ENCODE results near the gene NSDHL.

Gene NSDHL

GRCh38 chrX:152884171-152884570 is 53.3 kb downstream of the NSDHL start:
- H3K27me3 ChIP-seq (ENCODE audit: control insufficient read depth in 5 of 5, insufficient read depth in 4 of 5, low read length in 5 of 5) = peaks cover 2 to 18% (median 5%) of the 10 kb centered on the region in 5 donors
- H3K9ac ChIP-seq (ENCODE audit: low read length in 5 of 5) = no peak overlapping the region
- H3K9me3 ChIP-seq (ENCODE audit: control insufficient read depth in 5 of 5, low read length in 5 of 5) = peaks cover 0 to 3% (median 0%) of the 10 kb centered on the region in 5 donors
- no peak overlapping the region for H3K4me3 ChIP-seq (ENCODE audit: low read depth in 1 of 5, low read length in 5 of 5)
- no peaks in the 10 kb centered on the region for H3K36me3 ChIP-seq (ENCODE audit: control insufficient read depth in 5 of 5, insufficient read depth in 5 of 5, low read length in 5 of 5)
- no peaks in the 10 kb centered on the region for H3K4me1 ChIP-seq (ENCODE audit: control insufficient read depth in 5 of 5, insufficient read depth in 5 of 5, low read length in 5 of 5)
- H3K27ac ChIP-seq (ENCODE audit: low read depth, low read length) = no peak overlapping the region

- Histone ChIP-seq H3K27me3 (ENCODE audit: control insufficient read depth in 5 of 5, insufficient read depth in 4 of 5, low read length in 5 of 5) (peaks cover 9 to 32% (median 21%) of the 10 kb centered on the region in 5 donors), H3K9ac (ENCODE audit: low read length in 5 of 5) (no peak overlapping the region), H3K36me3 (ENCODE audit: control insufficient read depth in 5 of 5, insufficient read depth in 5 of 5, low read length in 5 of 5) (no peaks in the 10 kb centered on the region), H3K9me3 (ENCODE audit: control insufficient read depth in 5 of 5, low read length in 5 of 5) (peaks cover 0 to 3% (median 0%) of the 10 kb centered on the region in 5 donors), H3K27ac (ENCODE audit: low read depth, low read length) (no peak overlapping the region), H3K4me3 (ENCODE audit: low read depth in 1 of 5, low read length in 5 of 5) (no peak overlapping the region), H3K4me1 (ENCODE audit: control insufficient read depth in 5 of 5, insufficient read depth in 5 of 5, low read length in 5 of 5) (no peaks in the 10 kb centered on the region)
These were observed 55.9 kb downstream of the NSDHL start for GRCh38 chrX:152886716-152887115.

GRCh38 chrX:152892499-152892898 is 61.6 kb downstream of the NSDHL start:
- H3K9me3 ChIP-seq (ENCODE audit: control insufficient read depth in 5 of 5, low read length in 5 of 5) = peaks cover 0 to 3% (median 0%) of the 10 kb centered on the region in 5 donors
- no peak overlapping the region for H3K9ac ChIP-seq (ENCODE audit: low read length in 5 of 5)
- no peak overlapping the region for H3K27ac ChIP-seq (ENCODE audit: low read depth, low read length)
- H3K27me3 ChIP-seq (ENCODE audit: control insufficient read depth in 5 of 5, insufficient read depth in 4 of 5, low read length in 5 of 5) = peaks cover 27 to 63% (median 35%) of the 10 kb centered on the region in 5 donors
- no peak overlapping the region for H3K4me3 ChIP-seq (ENCODE audit: low read depth in 1 of 5, low read length in 5 of 5)
- H3K36me3 ChIP-seq (ENCODE audit: control insufficient read depth in 5 of 5, insufficient read depth in 5 of 5, low read length in 5 of 5) = no peaks in the 10 kb centered on the region
- H3K4me1 ChIP-seq (ENCODE audit: control insufficient read depth in 5 of 5, insufficient read depth in 5 of 5, low read length in 5 of 5) = no peaks in the 10 kb centered on the region

- peaks cover 0 to 2% (median 0%) of the 10 kb centered on the region in 5 donors for H3K9me3 ChIP-seq (ENCODE audit: control insufficient read depth in 5 of 5, low read length in 5 of 5)
- H3K36me3 ChIP-seq (ENCODE audit: control insufficient read depth in 5 of 5, insufficient read depth in 5 of 5, low read length in 5 of 5) = no peaks in the 10 kb centered on the region
- H3K4me1 ChIP-seq (ENCODE audit: control insufficient read depth in 5 of 5, insufficient read depth in 5 of 5, low read length in 5 of 5) = peaks cover 0 to 3% (median 2%) of the 10 kb centered on the region in 5 donors
- H3K9ac ChIP-seq (ENCODE audit: low read length in 5 of 5) = no peak overlapping the region
- no peak overlapping the region for H3K4me3 ChIP-seq (ENCODE audit: low read depth in 1 of 5, low read length in 5 of 5)
- no peak overlapping the region for H3K27ac ChIP-seq (ENCODE audit: low read depth, low read length)
- H3K27me3 ChIP-seq (ENCODE audit: control insufficient read depth in 5 of 5, insufficient read depth in 4 of 5, low read length in 5 of 5) = peaks cover 28 to 64% (median 36%) of the 10 kb centered on the region in 5 donors
These were observed 62.4 kb downstream of the NSDHL start for GRCh38 chrX:152892999-152893891.

- Histone ChIP-seq H3K36me3 (ENCODE audit: control insufficient read depth in 5 of 5, insufficient read depth in 5 of 5, low read length in 5 of 5) (no peaks in the 10 kb centered on the region), H3K4me1 (ENCODE audit: control insufficient read depth in 5 of 5, insufficient read depth in 5 of 5, low read length in 5 of 5) (peaks cover 0 to 4% (median 3%) of the 10 kb centered on the region in 5 donors), H3K4me3 (ENCODE audit: low read depth in 1 of 5, low read length in 5 of 5) (no peak overlapping the region), H3K27me3 (ENCODE audit: control insufficient read depth in 5 of 5, insufficient read depth in 4 of 5, low read length in 5 of 5) (peaks cover 35 to 69% (median 44%) of the 10 kb centered on the region in 5 donors), H3K9ac (ENCODE audit: low read length in 5 of 5) (no peak overlapping the region), H3K9me3 (ENCODE audit: control insufficient read depth in 5 of 5, low read length in 5 of 5) (peaks cover 0 to 2% (median 0%) of the 10 kb centered on the region in 5 donors), H3K27ac (ENCODE audit: low read depth, low read length) (no peak overlapping the region)
These were observed 63.2 kb downstream of the NSDHL start for GRCh38 chrX:152893980-152894610.

GRCh38 chrX:152895121-152895520 is 64.3 kb downstream of the NSDHL start:
- Histone ChIP-seq H3K27ac (ENCODE audit: low read depth, low read length) (no peak overlapping the region), H3K9me3 (ENCODE audit: control insufficient read depth in 5 of 5, low read length in 5 of 5) (no peaks in the 10 kb centered on the region), H3K9ac (ENCODE audit: low read length in 5 of 5) (no peak overlapping the region), H3K27me3 (ENCODE audit: control insufficient read depth in 5 of 5, insufficient read depth in 4 of 5, low read length in 5 of 5) (peaks cover 34 to 63% (median 52%) of the 10 kb centered on the region in 5 donors), H3K36me3 (ENCODE audit: control insufficient read depth in 5 of 5, insufficient read depth in 5 of 5, low read length in 5 of 5) (no peaks in the 10 kb centered on the region), H3K4me1 (ENCODE audit: control insufficient read depth in 5 of 5, insufficient read depth in 5 of 5, low read length in 5 of 5) (peaks cover 0 to 4% (median 3%) of the 10 kb centered on the region in 5 donors), H3K4me3 (ENCODE audit: low read depth in 1 of 5, low read length in 5 of 5) (no peak overlapping the region)

GRCh38 chrX:152895724-152896420 is 65.0 kb downstream of the NSDHL start:
- peaks cover 0 to 4% (median 3%) of the 10 kb centered on the region in 5 donors for H3K4me1 ChIP-seq (ENCODE audit: control insufficient read depth in 5 of 5, insufficient read depth in 5 of 5, low read length in 5 of 5)
- H3K9ac ChIP-seq (ENCODE audit: low read length in 5 of 5) = no peak overlapping the region
- no peaks in the 10 kb centered on the region for H3K36me3 ChIP-seq (ENCODE audit: control insufficient read depth in 5 of 5, insufficient read depth in 5 of 5, low read length in 5 of 5)
- H3K9me3 ChIP-seq (ENCODE audit: control insufficient read depth in 5 of 5, low read length in 5 of 5) = no peaks in the 10 kb centered on the region
- no peak overlapping the region for H3K4me3 ChIP-seq (ENCODE audit: low read depth in 1 of 5, low read length in 5 of 5)
- H3K27ac ChIP-seq (ENCODE audit: low read depth, low read length) = no peak overlapping the region
- peaks cover 42 to 65% (median 52%) of the 10 kb centered on the region in 5 donors for H3K27me3 ChIP-seq (ENCODE audit: control insufficient read depth in 5 of 5, insufficient read depth in 4 of 5, low read length in 5 of 5)

GRCh38 chrX:152896450-152896849 is 65.6 kb downstream of the NSDHL start:
- Histone ChIP-seq H3K4me3 (ENCODE audit: low read depth in 1 of 5, low read length in 5 of 5) (no peak overlapping the region), H3K36me3 (ENCODE audit: control insufficient read depth in 5 of 5, insufficient read depth in 5 of 5, low read length in 5 of 5) (no peaks in the 10 kb centered on the region), H3K27me3 (ENCODE audit: control insufficient read depth in 5 of 5, insufficient read depth in 4 of 5, low read length in 5 of 5) (peaks cover 42 to 69% (median 52%) of the 10 kb centered on the region in 5 donors), H3K27ac (ENCODE audit: low read depth, low read length) (no peak overlapping the region), H3K4me1 (ENCODE audit: control insufficient read depth in 5 of 5, insufficient read depth in 5 of 5, low read length in 5 of 5) (peaks cover 0 to 4% (median 3%) of the 10 kb centered on the region in 5 donors), H3K9me3 (ENCODE audit: control insufficient read depth in 5 of 5, low read length in 5 of 5) (no peaks in the 10 kb centered on the region), H3K9ac (ENCODE audit: low read length in 5 of 5) (no peak overlapping the region)

- H3K27me3 ChIP-seq (ENCODE audit: control insufficient read depth in 5 of 5, insufficient read depth in 4 of 5, low read length in 5 of 5) = peaks cover 43 to 68% (median 47%) of the 10 kb centered on the region in 5 donors
- peak within 1 kb of the TSS in 2 of 5 donors; percentile 15 to 25 for H3K4me3 ChIP-seq (ENCODE audit: low read depth in 1 of 5, low read length in 5 of 5)
- H3K9ac ChIP-seq (ENCODE audit: low read length in 5 of 5) = no peak within 1 kb of the TSS
- H3K4me1 ChIP-seq (ENCODE audit: control insufficient read depth in 5 of 5, insufficient read depth in 5 of 5, low read length in 5 of 5) = peaks cover 0 to 4% (median 3%) of the 10 kb centered on the region in 5 donors
- no peaks in the 10 kb centered on the region for H3K9me3 ChIP-seq (ENCODE audit: control insufficient read depth in 5 of 5, low read length in 5 of 5)
- H3K27ac ChIP-seq (ENCODE audit: low read depth, low read length) = no peak within 1 kb of the TSS
- H3K36me3 ChIP-seq (ENCODE audit: control insufficient read depth in 5 of 5, insufficient read depth in 5 of 5, low read length in 5 of 5) = no peaks in the 10 kb centered on the region
These were observed 66.6 kb downstream of the NSDHL start, which contains the start of gene ZNF185 for GRCh38 chrX:152897222-152898131. Gene ZNF185 (plus strand): TSS chrX:152898067. CDS start chrX:152914490, 16,423 bp downstream.

All from subcutaneous abdominal adipose tissue (tissue), 5 donors.